ENCODE results near the gene MACROD2.

Gene MACROD2

GRCh38 chr20:15706719-15707118 lies 1711.4 kb downstream of the MACROD2 start:
- Histone ChIP-seq H3K27ac (ENCODE audit: insufficient read depth, low read depth, low read length, poor library complexity, severe bottlenecking) (no peak overlapping the region), H3K4me3 (ENCODE audit: insufficient read depth, low read depth, low read length) (no peak overlapping the region), H3K9me3 (ENCODE audit: control insufficient read depth, low read length) (no peaks in the 10 kb centered on the region), H3K4me1 (ENCODE audit: control insufficient read depth, insufficient read depth, low read length) (no peaks in the 10 kb centered on the region), H3K36me3 (ENCODE audit: control insufficient read depth, insufficient read depth, low read length) (no peaks in the 10 kb centered on the region), H3K27me3 (ENCODE audit: control insufficient read depth, insufficient read depth, low read length, poor library complexity, severe bottlenecking) (no peaks in the 10 kb centered on the region)

- H3K4me3 ChIP-seq (ENCODE audit: insufficient read depth, low read depth, low read length), result no peak overlapping the region
- H3K27me3 ChIP-seq (ENCODE audit: control insufficient read depth, insufficient read depth, low read length, poor library complexity, severe bottlenecking), result no peaks in the 10 kb centered on the region
- no peaks in the 10 kb centered on the region for H3K9me3 ChIP-seq (ENCODE audit: control insufficient read depth, low read length)
- H3K27ac ChIP-seq (ENCODE audit: insufficient read depth, low read depth, low read length, poor library complexity, severe bottlenecking), result no peak overlapping the region
- H3K36me3 ChIP-seq (ENCODE audit: control insufficient read depth, insufficient read depth, low read length), result no peaks in the 10 kb centered on the region
- no peaks in the 10 kb centered on the region for H3K4me1 ChIP-seq (ENCODE audit: control insufficient read depth, insufficient read depth, low read length)
- WGBS, 2 experiments, result 53 to 63% methylated on average over 7 of the region's 9 CpGs
These were observed 1713.8 kb downstream of the MACROD2 start for GRCh38 chr20:15708984-15709598.

GRCh38 chr20:15710636-15711035 lies 1715.3 kb downstream of the MACROD2 start:
- no peaks in the 10 kb centered on the region for H3K4me1 ChIP-seq (ENCODE audit: control insufficient read depth, insufficient read depth, low read length)
- H3K27me3 ChIP-seq (ENCODE audit: control insufficient read depth, insufficient read depth, low read length, poor library complexity, severe bottlenecking), result no peaks in the 10 kb centered on the region
- H3K9me3 ChIP-seq (ENCODE audit: control insufficient read depth, low read length), result no peaks in the 10 kb centered on the region
- no peak overlapping the region for H3K4me3 ChIP-seq (ENCODE audit: insufficient read depth, low read depth, low read length)
- no peak overlapping the region for H3K27ac ChIP-seq (ENCODE audit: insufficient read depth, low read depth, low read length, poor library complexity, severe bottlenecking)
- no peaks in the 10 kb centered on the region for H3K36me3 ChIP-seq (ENCODE audit: control insufficient read depth, insufficient read depth, low read length)
- 97 to 99% methylated on average over 3 of the region's 5 CpGs for WGBS, 2 experiments

GRCh38 chr20:15711177-15711576 lies 1715.9 kb downstream of the MACROD2 start:
- WGBS, 2 experiments, result 90 to 95% methylated on average over 7 of the region's 7 CpGs
- no peaks in the 10 kb centered on the region for H3K27me3 ChIP-seq (ENCODE audit: control insufficient read depth, insufficient read depth, low read length, poor library complexity, severe bottlenecking)
- no peaks in the 10 kb centered on the region for H3K9me3 ChIP-seq (ENCODE audit: control insufficient read depth, low read length)
- H3K27ac ChIP-seq (ENCODE audit: insufficient read depth, low read depth, low read length, poor library complexity, severe bottlenecking), result no peak overlapping the region
- no peaks in the 10 kb centered on the region for H3K36me3 ChIP-seq (ENCODE audit: control insufficient read depth, insufficient read depth, low read length)
- H3K4me3 ChIP-seq (ENCODE audit: insufficient read depth, low read depth, low read length), result no peak overlapping the region
- peaks cover 3% of the 10 kb centered on the region for H3K4me1 ChIP-seq (ENCODE audit: control insufficient read depth, insufficient read depth, low read length)

- H3K4me3 ChIP-seq (ENCODE audit: insufficient read depth, low read depth, low read length), result no peak overlapping the region
- H3K27me3 ChIP-seq (ENCODE audit: control insufficient read depth, insufficient read depth, low read length, poor library complexity, severe bottlenecking), result no peaks in the 10 kb centered on the region
- no peaks in the 10 kb centered on the region for H3K36me3 ChIP-seq (ENCODE audit: control insufficient read depth, insufficient read depth, low read length)
- peaks cover 9% of the 10 kb centered on the region for H3K4me1 ChIP-seq (ENCODE audit: control insufficient read depth, insufficient read depth, low read length)
- WGBS, 2 experiments, result 84 to 91% methylated on average over 5 of the region's 5 CpGs
- no peak overlapping the region for H3K27ac ChIP-seq (ENCODE audit: insufficient read depth, low read depth, low read length, poor library complexity, severe bottlenecking)
- H3K9me3 ChIP-seq (ENCODE audit: control insufficient read depth, low read length), result no peaks in the 10 kb centered on the region
These were observed 1720.9 kb downstream of the MACROD2 start for GRCh38 chr20:15716256-15716655.

- WGBS, 2 experiments, result 93 to 96% methylated on average over 1 of the region's 1 CpG
- Histone ChIP-seq H3K4me3 (ENCODE audit: insufficient read depth, low read depth, low read length) (no peak overlapping the region), H3K27ac (ENCODE audit: insufficient read depth, low read depth, low read length, poor library complexity, severe bottlenecking) (no peak overlapping the region), H3K36me3 (ENCODE audit: control insufficient read depth, insufficient read depth, low read length) (no peaks in the 10 kb centered on the region), H3K27me3 (ENCODE audit: control insufficient read depth, insufficient read depth, low read length, poor library complexity, severe bottlenecking) (no peaks in the 10 kb centered on the region), H3K9me3 (ENCODE audit: control insufficient read depth, low read length) (no peaks in the 10 kb centered on the region), H3K4me1 (ENCODE audit: control insufficient read depth, insufficient read depth, low read length) (no peaks in the 10 kb centered on the region)
These were observed 1731.1 kb downstream of the MACROD2 start for GRCh38 chr20:15726416-15726815.

GRCh38 chr20:15734052-15734451 lies 1738.7 kb downstream of the MACROD2 start:
- H3K36me3 ChIP-seq (ENCODE audit: control insufficient read depth, insufficient read depth, low read length), result no peaks in the 10 kb centered on the region
- H3K9me3 ChIP-seq (ENCODE audit: control insufficient read depth, low read length), result no peaks in the 10 kb centered on the region
- no peaks in the 10 kb centered on the region for H3K4me1 ChIP-seq (ENCODE audit: control insufficient read depth, insufficient read depth, low read length)
- no peaks in the 10 kb centered on the region for H3K27me3 ChIP-seq (ENCODE audit: control insufficient read depth, insufficient read depth, low read length, poor library complexity, severe bottlenecking)
- H3K27ac ChIP-seq (ENCODE audit: insufficient read depth, low read depth, low read length, poor library complexity, severe bottlenecking), result no peak overlapping the region
- 70% methylated on average over 4 of the region's 4 CpGs for WGBS, 2 experiments
- H3K4me3 ChIP-seq (ENCODE audit: insufficient read depth, low read depth, low read length), result no peak overlapping the region

- Histone ChIP-seq H3K36me3 (ENCODE audit: control insufficient read depth, insufficient read depth, low read length) (no peaks in the 10 kb centered on the region), H3K4me3 (ENCODE audit: insufficient read depth, low read depth, low read length) (no peak overlapping the region), H3K27me3 (ENCODE audit: control insufficient read depth, insufficient read depth, low read length, poor library complexity, severe bottlenecking) (no peaks in the 10 kb centered on the region), H3K27ac (ENCODE audit: insufficient read depth, low read depth, low read length, poor library complexity, severe bottlenecking) (no peak overlapping the region), H3K4me1 (ENCODE audit: control insufficient read depth, insufficient read depth, low read length) (no peaks in the 10 kb centered on the region), H3K9me3 (ENCODE audit: control insufficient read depth, low read length) (no peaks in the 10 kb centered on the region)
- 85 to 96% methylated on average over 2 of the region's 2 CpGs for WGBS, 2 experiments
These were observed 1743.7 kb downstream of the MACROD2 start for GRCh38 chr20:15739035-15739434.

- no peaks in the 10 kb centered on the region for H3K36me3 ChIP-seq (ENCODE audit: control insufficient read depth, insufficient read depth, low read length)
- whole genome bisulfite sequencing, 2 experiments, result 89 to 91% methylated on average over 3 of the region's 3 CpGs
- H3K27ac ChIP-seq (ENCODE audit: insufficient read depth, low read depth, low read length, poor library complexity, severe bottlenecking), result no peak overlapping the region
- no peak overlapping the region for H3K4me3 ChIP-seq (ENCODE audit: insufficient read depth, low read depth, low read length)
- no peaks in the 10 kb centered on the region for H3K4me1 ChIP-seq (ENCODE audit: control insufficient read depth, insufficient read depth, low read length)
- no peaks in the 10 kb centered on the region for H3K9me3 ChIP-seq (ENCODE audit: control insufficient read depth, low read length)
- H3K27me3 ChIP-seq (ENCODE audit: control insufficient read depth, insufficient read depth, low read length, poor library complexity, severe bottlenecking), result no peaks in the 10 kb centered on the region
These were observed 1744.9 kb downstream of the MACROD2 start for GRCh38 chr20:15740046-15740775.

GRCh38 chr20:15742087-15742486 lies 1746.8 kb downstream of the MACROD2 start:
- H3K27ac ChIP-seq (ENCODE audit: insufficient read depth, low read depth, low read length, poor library complexity, severe bottlenecking), result no peak overlapping the region
- H3K36me3 ChIP-seq (ENCODE audit: control insufficient read depth, insufficient read depth, low read length), result no peaks in the 10 kb centered on the region
- WGBS, 2 experiments, result no CpG with 5 or more reads among the region's 1 CpG
- no peaks in the 10 kb centered on the region for H3K4me1 ChIP-seq (ENCODE audit: control insufficient read depth, insufficient read depth, low read length)
- H3K9me3 ChIP-seq (ENCODE audit: control insufficient read depth, low read length), result no peaks in the 10 kb centered on the region
- no peak overlapping the region for H3K4me3 ChIP-seq (ENCODE audit: insufficient read depth, low read depth, low read length)
- no peaks in the 10 kb centered on the region for H3K27me3 ChIP-seq (ENCODE audit: control insufficient read depth, insufficient read depth, low read length, poor library complexity, severe bottlenecking)
